ENCODE results near the gene CYP27A1.

The CYP27A1 gene

GRCh38 chr2:218743068-218743467, 38.9 kb upstream of the CYP27A1 start:
- POLR2A ChIA-PET = no interaction called here
- no peak for TF ChIP-seq CTCF (IDR thresholded peaks at IDR 0.05; ENCODE audit: control extremely low read depth, extremely low read depth, low read depth, missing control alignments)
- DNase-seq (ENCODE audit: extremely low spot score) = peak; percentile 57
- CTCF ChIA-PET = interaction anchor here (1.2 to 4.8 kb wide), 4 partner anchors 10 to 452 kb away, joined by 3 to 19 read pairs (median 4); no protein-coding TSS in a partner anchor

GRCh38 chr2:218744615-218745014, 37.3 kb upstream of the CYP27A1 start:
- DNase-seq (ENCODE audit: extremely low spot score) = peak; percentile 43
- ChIA-PET POLR2A (no interaction called here), CTCF (interaction anchor here (1.9 to 4.8 kb wide), 2 partner anchors 8 to 37 kb away, joined by 4 to 19 read pairs; no protein-coding TSS in a partner anchor)
- no peak for TF ChIP-seq CTCF (IDR thresholded peaks at IDR 0.05; ENCODE audit: control extremely low read depth, extremely low read depth, low read depth, missing control alignments)

- no peak for TF ChIP-seq CTCF (IDR thresholded peaks at IDR 0.05; ENCODE audit: control extremely low read depth, extremely low read depth, low read depth, missing control alignments)
- CTCF ChIA-PET = interaction anchor here (1.2 to 4.8 kb wide), 4 partner anchors 8 to 103 kb away, joined by 3 to 19 read pairs (median 6); no protein-coding TSS in a partner anchor
- POLR2A ChIA-PET = no interaction called here
- DNase-seq (ENCODE audit: extremely low spot score) = peak; percentile 53
Observed at GRCh38 chr2:218745160-218745558, 36.8 kb upstream of the CYP27A1 start.

- DNase-seq (ENCODE audit: extremely low spot score) = no peak
- POLR2A ChIA-PET = interaction anchor here (0.6 kb wide), 1 partner anchor 33 kb away, joined by 7 read pairs; no protein-coding TSS in a partner anchor
- no peak for TF ChIP-seq CTCF (IDR thresholded peaks at IDR 0.05; ENCODE audit: control extremely low read depth, extremely low read depth, low read depth, missing control alignments)
- CTCF ChIA-PET = interaction anchor here (0.8 to 2.8 kb wide), 5 partner anchors 9 to 549 kb away, joined by 3 to 9 read pairs (median 6); partner anchors contain the start of gene TTLL4
Observed at GRCh38 chr2:218745559-218746469, 36.1 kb upstream of the CYP27A1 start.

- DNase-seq (ENCODE audit: extremely low spot score) = no peak
- TF ChIP-seq CTCF (IDR thresholded peaks at IDR 0.05; ENCODE audit: control extremely low read depth, extremely low read depth, low read depth, missing control alignments) = no peak
- CTCF ChIA-PET = interaction anchor here (0.8 to 2.8 kb wide), 5 partner anchors 9 to 549 kb away, joined by 3 to 9 read pairs (median 6); partner anchors contain the start of gene TTLL4
- POLR2A ChIA-PET = no interaction called here
Observed at GRCh38 chr2:218746470-218746795, 35.5 kb upstream of the CYP27A1 start.

GRCh38 chr2:218746960-218747359, 35.0 kb upstream of the CYP27A1 start:
- POLR2A ChIA-PET = no interaction called here
- no peak for DNase-seq (ENCODE audit: extremely low spot score)
- no peak for TF ChIP-seq CTCF (IDR thresholded peaks at IDR 0.05; ENCODE audit: control extremely low read depth, extremely low read depth, low read depth, missing control alignments)
- CTCF ChIA-PET = interaction anchor here (0.9 to 2.8 kb wide), 6 partner anchors 9 to 150 kb away, joined by 3 to 9 read pairs (median 4); partner anchors contain the start of gene TTLL4

Data from GM10248 (cell line).